ENCODE results near the gene CEP131. TPM values are rescaled to one million over a fixed set of nuclear protein-coding genes. Genes with fewer than 3 reads are reported as not detected.

Gene CEP131
- total and polyA plus RNA-seq, 2 donors (not counting 3 experiments of a cell fraction or from before 2014, with no cell fraction given): 5.3 to 17.9 TPM

DNA sequence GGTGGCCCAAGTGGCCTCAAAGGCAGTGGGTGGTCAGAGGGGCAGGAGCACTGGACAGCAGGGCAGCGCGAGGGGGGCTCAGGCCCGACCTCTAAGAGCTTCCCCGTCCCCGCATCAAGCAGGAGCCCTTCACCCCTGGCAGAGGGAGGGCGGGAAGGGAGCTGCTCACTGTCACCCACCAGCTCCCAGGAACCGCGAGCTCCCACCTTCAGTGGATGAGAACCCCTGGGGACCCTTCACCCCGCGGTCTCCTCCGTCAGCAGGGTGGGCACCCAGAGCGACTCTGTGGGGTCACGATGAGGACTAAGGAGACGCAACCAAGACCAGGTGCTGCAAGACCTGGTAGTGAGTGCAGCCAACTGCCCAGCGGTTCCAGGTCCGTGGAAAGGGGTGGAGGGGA is 13.6 kb downstream of the CEP131 start:
- H3K27me3 ChIP-seq (ENCODE audit: control insufficient read depth in 2 of 2, insufficient read depth in 2 of 2, low read length in 2 of 2): no peaks in the 10 kb centered on the region
- TF ChIP-seq POLR2A (IDR thresholded peaks at IDR 0.05; ENCODE audit: low read depth, low read length): no peak
- no peak for TF ChIP-seq MYC (IDR thresholded peaks at IDR 0.05; ENCODE audit: low read depth, low read length)
- no peak for TF ChIP-seq FOS (IDR thresholded peaks at IDR 0.05; ENCODE audit: borderline replicate concordance, insufficient read depth, low read length)
- no peak for TF ChIP-seq GATA2 (IDR thresholded peaks at IDR 0.05; ENCODE audit: insufficient read depth, insufficient read length, low read depth, low read length)
- TF ChIP-seq JUN (IDR thresholded peaks at IDR 0.05; ENCODE audit: borderline replicate concordance, insufficient read depth, insufficient read length, low read depth): no peak
- TF ChIP-seq, protein P1, sequence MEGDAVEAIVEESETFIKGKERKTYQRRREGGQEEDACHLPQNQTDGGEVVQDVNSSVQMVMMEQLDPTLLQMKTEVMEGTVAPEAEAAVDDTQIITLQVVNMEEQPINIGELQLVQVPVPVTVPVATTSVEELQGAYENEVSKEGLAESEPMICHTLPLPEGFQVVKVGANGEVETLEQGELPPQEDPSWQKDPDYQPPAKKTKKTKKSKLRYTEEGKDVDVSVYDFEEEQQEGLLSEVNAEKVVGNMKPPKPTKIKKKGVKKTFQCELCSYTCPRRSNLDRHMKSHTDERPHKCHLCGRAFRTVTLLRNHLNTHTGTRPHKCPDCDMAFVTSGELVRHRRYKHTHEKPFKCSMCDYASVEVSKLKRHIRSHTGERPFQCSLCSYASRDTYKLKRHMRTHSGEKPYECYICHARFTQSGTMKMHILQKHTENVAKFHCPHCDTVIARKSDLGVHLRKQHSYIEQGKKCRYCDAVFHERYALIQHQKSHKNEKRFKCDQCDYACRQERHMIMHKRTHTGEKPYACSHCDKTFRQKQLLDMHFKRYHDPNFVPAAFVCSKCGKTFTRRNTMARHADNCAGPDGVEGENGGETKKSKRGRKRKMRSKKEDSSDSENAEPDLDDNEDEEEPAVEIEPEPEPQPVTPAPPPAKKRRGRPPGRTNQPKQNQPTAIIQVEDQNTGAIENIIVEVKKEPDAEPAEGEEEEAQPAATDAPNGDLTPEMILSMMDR (IDR thresholded peaks at IDR 0.05; ENCODE audit: extremely low read depth in 1 of 2, insufficient read depth in 1 of 2, low read depth in 1 of 2, low read length in 2 of 2): no peak
- no peak overlapping the region for H2AFZ ChIP-seq (ENCODE audit: low read depth, low read length)
- no peak overlapping the region for H3K9ac ChIP-seq (replicated peaks; ENCODE audit: extremely low read depth, insufficient read depth, low read length)
- DNase-seq (ENCODE audit: low read depth, low spot score): no peak
- no peak overlapping the region for H3K27ac ChIP-seq (ENCODE audit: insufficient read depth, low read depth, low read length)
- H3K4me2 ChIP-seq (ENCODE audit: insufficient read depth, low read length): no peak overlapping the region
- peaks cover 0 to 4% of the 10 kb centered on the region in 2 experiments for H3K36me3 ChIP-seq (ENCODE audit: control insufficient read depth in 2 of 2, extremely low read depth in 1 of 2, insufficient read depth in 2 of 2, low read length in 2 of 2)
- POLR2A ChIA-PET: no interaction called here
- dilution Hi-C loops (cut with MboI; ENCODE audit: extremely low pct_ligation_motif_present, low sequenced_read_pairs) (no loop called here), intact Hi-C loops (cut with micrococcal nuclease) (no loop called here)
- no peaks in the 10 kb centered on the region for H3K9me1 ChIP-seq (replicated peaks; ENCODE audit: control insufficient read depth, extremely low read depth, insufficient read depth, low read length)
- CTCF ChIA-PET: no interaction called here
- FAIRE-seq: no peak
- H3K4me3 ChIP-seq (replicated peaks in 1 of 3; ENCODE audit: insufficient read depth in 1 of 3, low read depth in 1 of 3, low read length in 3 of 3): no peak overlapping the region
- BruUV-seq (replicated peaks): no TSS peak
- peaks cover 6% of the 10 kb centered on the region for H3K4me1 ChIP-seq (ENCODE audit: control insufficient read depth, extremely low read depth, insufficient read depth, low read length)
- no peaks in the 10 kb centered on the region for H4K20me1 ChIP-seq (replicated peaks; ENCODE audit: control insufficient read depth, extremely low read depth, insufficient read depth, low read length)
- no peaks in the 10 kb centered on the region for H3K9me3 ChIP-seq (replicated peaks; ENCODE audit: control insufficient read depth, insufficient read depth, low read length)
- no peaks in the 10 kb centered on the region for H3K79me2 ChIP-seq (ENCODE audit: control insufficient read depth, insufficient read depth, low read length)

DNA sequence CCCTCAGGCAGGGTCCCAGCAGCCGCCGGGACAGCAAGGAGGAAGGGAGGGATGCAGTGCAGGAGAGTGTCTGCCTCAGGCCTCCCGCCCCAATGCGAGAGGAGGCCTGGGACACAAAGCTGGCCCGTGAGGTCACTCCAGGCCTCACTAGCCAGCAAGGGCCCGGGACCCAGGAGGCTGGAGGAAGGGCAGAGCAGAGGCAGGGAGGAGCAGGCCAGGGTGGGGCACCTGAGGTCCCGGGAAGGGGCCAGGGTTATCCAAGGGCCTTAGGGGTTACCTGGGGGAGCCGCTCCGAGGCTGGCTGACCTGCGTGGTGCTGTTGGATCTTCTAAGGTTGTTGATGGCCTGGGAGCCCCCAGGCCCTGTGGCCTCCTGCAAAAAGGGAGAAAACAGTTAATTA is 14.1 kb downstream of the CEP131 start:
- dilution Hi-C loops (cut with MboI; ENCODE audit: extremely low pct_ligation_motif_present, low sequenced_read_pairs) (no loop called here), intact Hi-C loops (cut with micrococcal nuclease) (no loop called here)
- Histone ChIP-seq H4K20me1 (replicated peaks; ENCODE audit: control insufficient read depth, extremely low read depth, insufficient read depth, low read length) (no peaks in the 10 kb centered on the region), H3K4me2 (ENCODE audit: insufficient read depth, low read length) (no peak overlapping the region), H3K4me3 (replicated peaks in 1 of 3; ENCODE audit: insufficient read depth in 1 of 3, low read depth in 1 of 3, low read length in 3 of 3) (no peak overlapping the region), H3K4me1 (ENCODE audit: control insufficient read depth, extremely low read depth, insufficient read depth, low read length) (peaks cover 6% of the 10 kb centered on the region), H3K9me1 (replicated peaks; ENCODE audit: control insufficient read depth, extremely low read depth, insufficient read depth, low read length) (no peaks in the 10 kb centered on the region), H3K9me3 (replicated peaks; ENCODE audit: control insufficient read depth, insufficient read depth, low read length) (no peaks in the 10 kb centered on the region), H2AFZ (ENCODE audit: low read depth, low read length) (no peak overlapping the region), H3K36me3 (ENCODE audit: control insufficient read depth in 2 of 2, extremely low read depth in 1 of 2, insufficient read depth in 2 of 2, low read length in 2 of 2) (peaks cover 0 to 4% of the 10 kb centered on the region in 2 experiments), H3K9ac (replicated peaks; ENCODE audit: extremely low read depth, insufficient read depth, low read length) (no peak overlapping the region), H3K27me3 (ENCODE audit: control insufficient read depth in 2 of 2, insufficient read depth in 2 of 2, low read length in 2 of 2) (no peaks in the 10 kb centered on the region), H3K79me2 (ENCODE audit: control insufficient read depth, insufficient read depth, low read length) (no peaks in the 10 kb centered on the region), H3K27ac (ENCODE audit: insufficient read depth, low read depth, low read length) (no peak overlapping the region)
- TF ChIP-seq GATA2 (IDR thresholded peaks at IDR 0.05; ENCODE audit: insufficient read depth, insufficient read length, low read depth, low read length) (no peak), JUN (IDR thresholded peaks at IDR 0.05; ENCODE audit: borderline replicate concordance, insufficient read depth, insufficient read length, low read depth) (no peak)
- DNase-seq (ENCODE audit: low read depth, low spot score) (no peak), FAIRE-seq (no peak)
- BruUV-seq (replicated peaks): no TSS peak
- ChIA-PET CTCF (interaction anchor here (0.8 kb wide), 1 partner anchor 9 kb away, joined by 3 read pairs; no protein-coding TSS in a partner anchor), POLR2A (no interaction called here)
